GM12872 (cell line): Measurements from ENCODE around the gene SIGLEC11.

Experiments
- TF ChIP-seq, protein P1 (sequence below): IDR thresholded peaks from 3 replicates; pipeline ENCODE4 v1.5.1; 2011; ENCODE audit warnings: low read depth, mild to moderate bottlenecking, low read length, moderate library complexity; ENCODE audit not compliant: insufficient read depth

The SIGLEC11 gene

GRCh38 chr19:49931293-49932040 is 29.5 kb downstream of the SIGLEC11 start:
- TF ChIP-seq, protein P1, sequence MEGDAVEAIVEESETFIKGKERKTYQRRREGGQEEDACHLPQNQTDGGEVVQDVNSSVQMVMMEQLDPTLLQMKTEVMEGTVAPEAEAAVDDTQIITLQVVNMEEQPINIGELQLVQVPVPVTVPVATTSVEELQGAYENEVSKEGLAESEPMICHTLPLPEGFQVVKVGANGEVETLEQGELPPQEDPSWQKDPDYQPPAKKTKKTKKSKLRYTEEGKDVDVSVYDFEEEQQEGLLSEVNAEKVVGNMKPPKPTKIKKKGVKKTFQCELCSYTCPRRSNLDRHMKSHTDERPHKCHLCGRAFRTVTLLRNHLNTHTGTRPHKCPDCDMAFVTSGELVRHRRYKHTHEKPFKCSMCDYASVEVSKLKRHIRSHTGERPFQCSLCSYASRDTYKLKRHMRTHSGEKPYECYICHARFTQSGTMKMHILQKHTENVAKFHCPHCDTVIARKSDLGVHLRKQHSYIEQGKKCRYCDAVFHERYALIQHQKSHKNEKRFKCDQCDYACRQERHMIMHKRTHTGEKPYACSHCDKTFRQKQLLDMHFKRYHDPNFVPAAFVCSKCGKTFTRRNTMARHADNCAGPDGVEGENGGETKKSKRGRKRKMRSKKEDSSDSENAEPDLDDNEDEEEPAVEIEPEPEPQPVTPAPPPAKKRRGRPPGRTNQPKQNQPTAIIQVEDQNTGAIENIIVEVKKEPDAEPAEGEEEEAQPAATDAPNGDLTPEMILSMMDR = no peak

DNA sequence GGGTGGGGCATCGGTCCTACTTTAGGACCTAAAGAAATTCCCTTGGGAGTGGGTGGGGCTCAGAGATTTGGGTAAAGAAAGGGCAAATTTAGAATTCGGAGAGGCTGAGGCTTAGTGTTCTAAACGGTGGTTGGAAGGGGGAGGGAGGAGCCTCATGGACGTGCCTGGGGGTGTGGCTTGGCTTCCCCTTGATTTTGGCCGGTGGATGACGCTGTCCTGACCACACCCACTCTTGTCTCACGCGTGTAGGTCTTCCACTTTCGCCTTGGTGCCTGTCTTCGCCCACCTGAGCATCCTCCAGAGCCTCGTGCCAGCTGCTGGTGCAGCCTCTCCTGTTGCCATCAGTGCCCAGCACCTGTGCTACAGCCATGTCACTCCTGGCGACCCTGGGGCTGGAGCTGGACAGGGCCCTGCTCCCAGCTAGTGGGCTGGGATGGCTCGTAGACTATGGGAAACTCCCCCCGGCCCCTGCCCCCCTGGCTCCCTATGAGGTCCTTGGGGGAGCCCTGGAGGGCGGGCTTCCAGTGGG is 30.4 kb downstream of the SIGLEC11 start:
- TF ChIP-seq, protein P1 = no peak

GRCh38 chr19:49929611-49930482 is 31.1 kb downstream of the SIGLEC11 start:
- TF ChIP-seq, protein P1 = no peak

DNA sequence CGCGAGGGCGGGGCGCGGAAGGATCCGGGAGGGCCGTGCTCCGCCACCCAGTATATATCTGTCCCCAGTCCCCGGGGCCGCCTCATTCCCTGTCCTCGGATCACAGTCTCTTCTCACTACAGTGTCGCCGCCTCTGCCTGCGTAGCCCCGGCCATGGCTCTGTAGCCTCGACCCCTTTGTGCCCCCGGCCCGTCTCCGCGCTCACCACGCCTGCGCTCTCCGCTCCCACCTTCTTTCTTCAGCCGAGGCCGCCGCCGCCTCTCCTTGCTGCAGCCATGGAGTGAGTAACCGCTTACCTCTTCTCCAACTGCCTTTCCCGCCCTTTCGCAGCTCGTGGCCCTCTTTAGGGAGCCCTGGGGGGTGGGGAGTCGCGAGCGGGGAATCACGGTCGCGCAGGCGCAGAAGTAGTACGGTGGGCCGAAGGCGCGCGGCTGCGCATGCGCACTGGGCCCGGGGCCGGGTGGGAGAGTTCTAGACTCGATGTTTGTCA is 31.8 kb downstream of the SIGLEC11 start, which contains the start of the genes ATF5 and NUP62:
TSS of gene ATF5 (plus strand) at position 85 of the 490 bp plus-strand sequence. CDS start 1,646 bp downstream, outside the sequence.
TSS of gene NUP62 (minus strand) at position 384 of the 490 bp plus-strand sequence. CDS start 19,697 bp downstream, outside the sequence.
- TF ChIP-seq, protein P1 = no peak

GRCh38 chr19:49927526-49928264 is 33.3 kb downstream of the SIGLEC11 start:
- TF ChIP-seq, protein P1 = no peak

DNA sequence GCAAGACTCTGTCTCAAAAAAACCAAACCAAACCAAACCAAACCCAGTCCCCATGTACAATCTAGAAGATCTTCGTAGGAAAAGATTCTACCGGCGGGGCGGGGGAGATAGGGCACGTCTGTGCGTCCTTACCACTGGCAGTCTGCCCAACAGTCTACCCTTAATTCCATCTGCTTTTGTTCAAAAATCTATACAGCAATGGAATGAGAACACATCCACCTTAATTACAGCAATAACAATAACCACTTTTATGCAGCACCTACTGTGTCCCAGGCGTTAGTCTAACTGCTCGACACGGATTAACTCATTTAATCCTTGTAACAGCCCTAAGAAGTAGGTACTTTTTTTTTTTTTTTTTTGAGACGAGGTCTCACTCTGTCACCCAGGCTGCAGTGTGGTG is 34.5 kb downstream of the SIGLEC11 start:
- TF ChIP-seq, protein P1 = no peak

- TF ChIP-seq, protein P1 = no peak
Observed at GRCh38 chr19:49925486-49925885, 35.5 kb downstream of the SIGLEC11 start.
